ENCODE measurements around the gene UGDH.

Gene UGDH

GRCh38 chr4:39504538-39504937, 22.7 kb downstream of the UGDH start:
- no peak for TF ChIP-seq TCF4 (CRISPR knock-in tag; IDR thresholded peaks at IDR 0.05; ENCODE audit: borderline replicate concordance)
- TF ChIP-seq OSR1 (CRISPR knock-in tag; IDR thresholded peaks at IDR 0.05): no peak
- no peak for TF ChIP-seq CSDC2 (CRISPR knock-in tag; IDR thresholded peaks at IDR 0.05)
- TF ChIP-seq BACH2 (CRISPR knock-in tag; IDR thresholded peaks at IDR 0.05; ENCODE audit: borderline replicate concordance): no peak
- no peak for TF ChIP-seq TOX (CRISPR knock-in tag; IDR thresholded peaks at IDR 0.05; ENCODE audit: borderline replicate concordance)
- no peak for TF ChIP-seq ZNF565 (CRISPR knock-in tag; conservative IDR thresholded peaks at IDR 0.05; ENCODE audit: low read depth)
- TF ChIP-seq CREB5 (CRISPR knock-in tag; IDR thresholded peaks at IDR 0.05; ENCODE audit: low read depth): no peak

GRCh38 chr4:39502664-39503035, 24.6 kb downstream of the UGDH start:
- ATAC-seq: peak; percentile 16; the same call in 1 of the 3 replicates

More at GRCh38 chr4:39504538-39504937, 22.7 kb downstream of the UGDH start:
- no peak for ATAC-seq

GRCh38 chr4:39502019-39502663, 25.1 kb downstream of the UGDH start:
- ATAC-seq: peak; percentile 93
- TF ChIP-seq TCF4 (CRISPR knock-in tag; IDR thresholded peaks at IDR 0.05; ENCODE audit: borderline replicate concordance): no peak
- no peak for TF ChIP-seq ZNF8 (CRISPR knock-in tag; IDR thresholded peaks at IDR 0.05)
- TF ChIP-seq CSRNP3 (CRISPR knock-in tag; IDR thresholded peaks at IDR 0.05): no peak
- no peak for TF ChIP-seq OSR1 (CRISPR knock-in tag; IDR thresholded peaks at IDR 0.05)
- TF ChIP-seq CREB5 (CRISPR knock-in tag; IDR thresholded peaks at IDR 0.05; ENCODE audit: low read depth): no peak
- no peak for TF ChIP-seq RARB (CRISPR knock-in tag; IDR thresholded peaks at IDR 0.05)
- TF ChIP-seq TSHZ2 (CRISPR knock-in tag; IDR thresholded peaks at IDR 0.05): no peak
- TF ChIP-seq BACH2 (CRISPR knock-in tag; IDR thresholded peaks at IDR 0.05; ENCODE audit: borderline replicate concordance): no peak
- no peak for TF ChIP-seq PPARA (CRISPR knock-in tag; IDR thresholded peaks at IDR 0.05; ENCODE audit: borderline replicate concordance)
- TF ChIP-seq TOX (CRISPR knock-in tag; IDR thresholded peaks at IDR 0.05; ENCODE audit: borderline replicate concordance): no peak
- TF ChIP-seq ARNTL (CRISPR knock-in tag; IDR thresholded peaks at IDR 0.05; ENCODE audit: borderline replicate concordance, low read depth): no peak
- no peak for TF ChIP-seq GLIS3 (CRISPR knock-in tag; IDR thresholded peaks at IDR 0.05)
- no peak for TF ChIP-seq ESRRG (CRISPR knock-in tag; IDR thresholded peaks at IDR 0.05)
- TF ChIP-seq SNAI2 (CRISPR knock-in tag; IDR thresholded peaks at IDR 0.05): no peak
- no peak for TF ChIP-seq ISL1 (CRISPR knock-in tag; IDR thresholded peaks at IDR 0.05)
- TF ChIP-seq PATZ1 (CRISPR knock-in tag; IDR thresholded peaks at IDR 0.05; ENCODE audit: borderline replicate concordance): no peak
- no peak for TF ChIP-seq POU6F1 (CRISPR knock-in tag; IDR thresholded peaks at IDR 0.05; ENCODE audit: borderline replicate concordance, low read depth)
- TF ChIP-seq ZFP3 (CRISPR knock-in tag; IDR thresholded peaks at IDR 0.05): no peak
- no peak for TF ChIP-seq ZNF565 (CRISPR knock-in tag; conservative IDR thresholded peaks at IDR 0.05; ENCODE audit: low read depth)
